Glomerular visceral epithelial cell (primary cell): Measurements from ENCODE around the gene RNGTT.
"Not testable (repeated sequence)": the region's sequence is repeated elsewhere in the genome, so short reads cannot be mapped to it uniquely, and the experiment has no call there.

Experiments
- DNase-seq: peaks from one replicate; pipeline ENCODE4 v3.0.0-alpha.2; 2016; ENCODE audit errors: extremely low spot score

RNGTT gene

DNA sequence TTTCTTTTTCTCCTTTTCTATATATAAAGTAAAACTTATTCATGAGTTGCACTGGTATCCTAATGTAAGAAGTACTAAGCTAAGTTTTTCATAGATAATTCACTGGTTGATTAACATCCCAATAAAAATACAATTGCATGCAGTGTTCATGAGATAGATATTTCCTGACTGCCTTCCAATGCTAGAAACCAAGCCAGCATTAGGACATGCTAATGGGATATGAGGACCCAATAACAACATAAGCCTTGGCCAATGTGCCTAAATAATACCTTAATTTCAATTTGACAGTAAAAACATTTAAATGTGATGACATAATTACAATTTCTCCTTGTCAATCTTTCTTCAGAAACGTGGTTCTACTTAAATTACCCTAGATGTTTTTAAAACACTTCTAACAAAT is 152.7 kb downstream of the RNGTT start:
- no peak for DNase-seq

DNA sequence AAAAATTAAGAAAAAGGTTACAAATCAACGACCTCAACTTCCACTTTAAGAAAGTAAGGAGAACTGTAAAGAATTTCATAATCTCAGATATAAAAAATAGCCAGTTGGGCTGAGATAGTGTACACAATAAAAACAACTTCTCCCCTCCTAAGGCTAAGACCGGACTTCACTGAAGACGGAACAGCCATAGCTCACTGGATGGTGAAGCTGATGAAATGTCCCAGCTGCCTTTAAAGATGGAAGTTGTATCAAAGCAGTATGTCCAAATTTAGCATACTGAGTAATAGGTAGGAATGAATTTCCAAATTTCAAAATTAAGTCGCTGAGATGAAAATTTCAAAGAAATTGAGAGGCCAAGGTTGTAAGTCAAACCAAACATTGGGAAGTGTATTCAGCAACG is 153.3 kb downstream of the RNGTT start:
- DNase-seq: no peak

DNA sequence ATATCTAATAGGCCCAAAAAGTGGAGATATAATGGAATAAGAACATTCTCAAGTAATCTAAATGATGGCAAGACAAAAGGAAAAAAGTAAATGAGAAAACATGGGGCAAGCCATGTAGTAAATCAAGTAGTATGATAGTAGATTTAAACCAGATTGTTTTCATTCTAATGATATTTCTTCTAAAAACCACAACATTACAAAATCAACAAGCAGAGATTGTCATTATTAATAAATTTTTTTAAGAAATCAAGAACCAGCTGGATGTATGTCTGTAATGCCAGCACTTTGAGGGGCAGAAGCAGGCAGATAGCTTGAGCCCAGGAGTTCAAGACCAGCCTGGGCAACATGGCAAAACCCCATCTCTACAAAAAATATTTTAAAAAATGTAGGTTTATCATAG is 155.0 kb downstream of the RNGTT start:
- no peak for DNase-seq

DNA sequence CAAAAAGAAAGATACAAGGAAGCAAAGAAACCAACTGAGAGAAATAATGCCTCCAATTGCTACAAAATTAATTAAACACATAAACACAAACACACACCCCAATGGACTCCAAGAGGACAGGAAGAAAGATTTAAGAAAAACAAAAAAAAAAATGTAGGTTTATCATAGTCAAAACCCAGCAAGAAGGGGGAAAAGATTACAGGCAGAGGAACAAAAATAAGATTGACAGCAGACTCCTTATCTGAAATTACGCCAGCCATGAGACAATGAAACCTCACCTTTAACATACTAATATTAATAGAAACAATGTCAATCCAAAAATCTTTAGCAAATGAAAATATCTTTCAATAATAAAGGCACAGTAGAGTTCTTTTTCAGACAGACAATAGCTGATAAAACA is 155.8 kb downstream of the RNGTT start:
- no peak for DNase-seq

DNA sequence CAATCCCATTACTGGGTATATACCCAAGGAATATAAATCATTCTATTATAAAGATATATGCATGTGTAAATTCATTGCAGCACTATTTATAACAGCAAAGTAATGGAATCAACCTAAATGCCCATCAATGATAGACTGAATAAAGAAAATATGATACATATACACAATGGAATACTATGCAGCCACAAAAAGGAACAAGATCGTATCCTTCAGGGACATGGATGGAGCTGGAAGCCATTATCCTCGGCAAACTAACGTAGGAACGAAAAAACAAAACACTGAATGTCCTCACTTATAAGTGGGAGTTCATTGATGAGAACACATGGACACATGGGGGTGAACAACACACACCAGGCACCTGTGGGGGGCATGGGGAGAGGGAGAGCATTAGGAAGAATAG is 156.7 kb downstream of the RNGTT start:
- no peak for DNase-seq

DNA sequence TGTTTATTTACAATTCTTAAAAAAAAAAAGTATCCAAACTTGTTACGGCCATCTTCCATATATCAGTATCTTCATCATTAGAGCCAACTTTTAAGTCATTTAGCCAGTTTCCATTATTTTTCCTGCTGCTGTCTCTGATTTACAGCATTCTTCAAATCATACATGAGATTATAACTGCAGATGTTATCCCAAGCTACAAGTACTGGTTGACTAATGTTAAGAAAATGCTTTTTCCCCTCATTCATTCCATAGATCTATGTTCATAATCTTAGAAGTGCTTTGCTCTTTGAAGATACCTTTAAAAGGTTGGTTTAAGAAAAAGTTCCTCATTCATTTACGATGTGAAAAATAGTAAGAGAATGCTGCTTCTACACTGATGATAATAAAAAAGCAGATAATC is 158.7 kb downstream of the RNGTT start:
- no peak for DNase-seq

DNA sequence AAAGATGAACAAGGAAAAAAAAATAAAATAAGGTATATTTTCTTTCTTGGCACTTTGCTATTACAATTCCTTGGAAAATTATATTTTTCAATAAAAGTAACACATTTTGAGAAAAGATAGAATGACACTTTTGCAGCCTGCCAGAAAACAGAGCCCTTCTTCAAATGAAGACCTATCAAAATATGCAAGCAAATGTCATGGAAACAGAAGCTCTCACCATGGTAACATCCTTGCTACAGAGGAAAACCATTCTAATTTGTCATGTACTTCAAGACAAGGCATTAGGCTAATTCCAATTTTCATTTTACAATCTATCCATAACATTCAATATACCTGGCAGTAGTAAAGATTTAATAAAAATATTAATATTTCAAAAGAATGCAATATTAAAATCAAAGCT is 177.9 kb downstream of the RNGTT start:
- DNase-seq: no peak

DNA sequence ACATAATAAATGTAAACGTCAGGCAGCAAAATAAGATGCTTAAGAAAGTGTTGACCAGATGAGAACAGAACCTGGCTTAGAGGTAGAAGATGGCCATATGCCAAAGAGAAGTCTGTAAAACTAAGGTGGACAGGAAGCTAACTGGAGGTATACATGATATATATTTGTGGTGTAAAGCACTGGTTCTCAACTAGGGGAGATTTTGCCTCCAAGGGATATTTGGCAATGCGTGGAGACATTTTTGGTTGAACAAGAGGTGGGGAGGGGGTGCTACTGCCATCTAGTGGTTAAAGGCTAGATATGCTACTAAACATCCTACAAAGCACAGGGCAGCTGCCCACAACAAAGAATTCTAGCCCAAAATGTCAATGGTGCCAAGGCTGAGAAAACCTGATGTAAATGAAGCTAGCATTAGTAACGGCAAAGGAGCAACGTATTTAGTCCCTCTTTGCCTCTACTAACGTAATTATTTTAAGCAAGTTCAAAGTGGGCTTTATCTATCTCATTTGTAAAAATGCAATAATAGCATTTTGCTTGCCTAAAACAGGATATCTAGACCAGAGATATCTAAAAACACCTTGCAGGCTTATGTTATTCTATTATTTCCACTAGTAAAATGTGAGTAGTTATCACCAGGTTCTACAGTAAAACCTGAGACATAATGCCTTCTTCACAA is 182.6 kb downstream of the RNGTT start:
- DNase-seq: peak; percentile 71

DNA sequence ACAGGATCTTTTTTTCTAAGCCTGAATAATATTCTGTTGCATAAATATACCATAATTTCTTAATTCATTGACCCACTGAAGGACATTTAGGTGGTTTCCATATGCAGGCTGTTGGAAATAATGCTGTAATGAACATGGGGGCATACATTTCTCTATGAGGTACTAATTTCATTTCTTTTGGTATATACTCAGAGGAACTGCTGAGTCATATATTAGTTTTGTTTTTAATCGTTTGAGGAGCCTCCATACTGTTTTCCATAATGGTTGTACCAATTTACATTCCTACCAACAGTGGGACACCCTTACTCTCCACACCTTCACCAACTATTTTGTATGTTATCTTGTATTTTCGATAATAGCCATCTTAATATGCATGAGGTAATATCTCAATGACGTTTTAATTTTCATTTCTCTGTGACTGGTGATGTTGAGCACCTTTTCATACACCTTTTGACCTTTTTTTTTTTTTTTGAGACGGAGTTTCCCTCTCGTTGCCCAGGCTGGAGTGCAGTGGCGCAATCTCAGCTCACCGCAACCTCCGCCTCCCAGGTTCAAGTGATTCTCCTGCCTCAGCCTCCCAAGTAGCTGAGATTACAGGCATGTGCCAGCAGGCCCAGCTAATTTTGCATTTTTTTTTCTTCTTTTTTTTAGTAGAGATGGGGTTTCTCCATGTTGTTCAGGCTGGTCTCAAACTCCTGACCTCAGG is 187.4 kb downstream of the RNGTT start:
- no peak for DNase-seq

DNA sequence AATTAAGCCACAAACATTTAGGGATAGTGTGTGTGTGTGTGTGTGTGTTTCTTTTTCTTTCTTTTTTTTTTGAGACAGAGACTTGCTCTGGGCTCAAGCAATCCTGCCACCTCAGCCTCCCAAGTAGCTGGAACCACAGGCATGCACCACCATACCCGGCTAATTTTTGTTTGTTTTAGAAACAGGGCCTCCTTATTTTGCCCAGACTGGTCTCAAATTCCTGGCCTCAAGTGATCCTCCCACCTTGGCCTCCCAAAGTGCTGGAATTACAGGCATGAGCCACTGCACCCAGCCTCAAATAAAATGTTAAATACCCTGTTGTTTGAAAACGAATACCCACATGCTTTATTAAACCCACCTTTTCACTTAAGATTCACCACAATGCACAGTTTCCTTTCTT is 195.3 kb downstream of the RNGTT start:
- not testable (repeated sequence) for DNase-seq

DNA sequence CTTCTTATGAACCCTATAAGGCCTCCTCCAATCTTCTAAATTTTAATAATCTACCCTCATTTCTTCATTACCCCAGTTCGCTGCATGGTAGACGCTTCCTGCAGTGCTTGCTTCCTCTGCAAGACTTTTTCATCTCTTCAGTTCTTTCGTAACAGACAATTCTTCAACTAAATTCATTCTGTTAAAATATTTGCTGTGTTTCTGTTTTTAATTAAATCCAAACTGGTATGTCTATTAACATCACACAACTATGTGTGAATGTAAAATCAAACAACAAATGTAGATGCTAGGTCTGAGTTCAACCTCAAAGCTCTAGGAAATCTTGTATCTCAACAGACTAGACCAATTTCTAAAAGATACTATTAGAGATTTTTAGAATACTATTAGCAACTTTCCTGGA is 199.3 kb downstream of the RNGTT start:
- DNase-seq: no peak

DNA sequence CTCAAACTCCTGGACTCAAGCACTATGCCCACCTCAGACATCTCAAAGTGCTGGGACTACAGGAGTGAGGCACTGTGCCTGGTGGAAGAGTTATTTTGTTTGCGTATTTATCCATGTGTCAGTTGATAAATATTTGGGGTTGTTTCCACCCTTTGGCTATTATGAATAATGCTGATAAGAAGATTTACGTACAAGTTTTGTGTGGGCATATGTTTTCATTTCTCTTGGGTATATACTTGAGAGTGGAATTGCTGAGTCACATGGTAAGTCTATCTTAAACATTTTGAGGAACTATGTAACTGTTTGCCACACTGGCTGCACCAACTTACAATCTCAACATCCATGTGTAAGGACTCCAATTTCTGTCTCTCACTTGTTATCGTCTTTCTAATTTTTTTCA is 200.3 kb downstream of the RNGTT start:
- no peak for DNase-seq

DNA sequence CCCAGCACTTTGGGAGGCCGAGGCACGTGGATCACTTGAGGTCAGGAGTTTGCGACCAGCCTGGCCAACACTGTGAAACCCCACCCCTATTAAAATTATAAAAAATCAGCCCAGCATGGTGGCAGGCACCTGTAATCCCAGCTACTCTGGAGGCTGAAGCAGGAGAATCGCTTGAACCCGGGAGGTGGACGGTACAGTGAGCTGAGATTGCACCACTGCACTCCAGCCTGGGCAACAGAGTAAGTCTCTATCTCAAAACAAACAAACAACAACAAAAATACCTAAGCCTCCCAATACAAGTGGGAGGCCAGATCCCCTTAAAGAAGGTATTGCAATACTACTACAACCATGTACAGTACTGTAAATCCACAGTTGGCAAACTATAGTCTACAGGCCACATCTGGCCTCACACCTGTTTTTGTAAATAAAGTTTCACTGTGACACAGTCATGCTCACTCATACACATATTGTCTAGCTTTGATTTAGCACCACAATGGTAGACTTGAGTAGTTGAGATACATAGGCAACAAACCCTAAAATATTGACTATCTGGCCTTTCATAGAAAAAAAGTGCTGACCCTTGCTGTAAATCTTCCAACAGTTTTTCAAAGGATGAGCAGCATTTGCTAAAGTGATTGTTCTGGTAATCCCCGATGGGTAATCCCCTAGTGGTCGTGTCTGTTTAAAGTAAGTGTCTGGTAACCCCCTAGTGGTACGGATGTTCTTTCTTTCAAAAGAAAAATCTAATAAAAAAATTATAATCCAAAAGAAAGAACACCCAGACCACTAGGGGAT is 202.0 kb downstream of the RNGTT start:
- no peak for DNase-seq

DNA sequence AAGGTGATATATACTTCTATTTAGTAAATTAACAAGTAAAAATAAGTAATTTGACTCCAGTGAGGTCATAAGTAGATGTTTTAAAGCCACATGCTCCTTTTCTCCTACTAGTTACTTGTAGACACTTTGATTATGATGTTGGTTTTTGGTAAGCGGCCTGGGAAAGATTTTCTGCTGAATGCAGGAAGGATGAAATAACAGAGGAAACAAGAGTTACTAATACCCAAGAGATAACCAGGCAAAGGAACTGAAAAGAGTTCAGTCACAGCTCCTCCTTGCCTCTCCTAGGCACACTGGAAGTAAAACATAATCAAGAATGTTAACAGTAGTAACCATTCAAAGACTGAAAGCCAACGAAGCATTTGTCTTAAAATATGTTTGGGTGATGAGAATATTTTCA is 203.3 kb downstream of the RNGTT start:
- no peak for DNase-seq

DNA sequence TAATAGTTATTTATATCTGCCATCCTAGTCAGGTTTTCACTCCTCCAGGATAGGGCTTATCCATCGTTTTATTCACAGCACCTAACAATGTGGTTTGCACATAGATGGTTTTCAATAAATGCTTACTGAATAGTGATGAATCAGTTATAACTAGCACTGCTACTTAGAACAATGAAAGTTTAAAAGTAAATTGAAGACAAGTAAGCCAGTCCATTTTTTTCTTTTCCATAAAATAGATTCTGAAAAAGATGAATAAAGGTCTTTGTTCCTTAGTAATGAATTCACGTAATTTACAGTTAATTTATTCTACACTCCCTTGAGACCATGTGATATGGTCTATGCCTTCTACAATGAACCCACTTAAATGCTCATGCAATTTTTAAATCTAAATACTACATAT is 212.5 kb downstream of the RNGTT start:
- no peak for DNase-seq

DNA sequence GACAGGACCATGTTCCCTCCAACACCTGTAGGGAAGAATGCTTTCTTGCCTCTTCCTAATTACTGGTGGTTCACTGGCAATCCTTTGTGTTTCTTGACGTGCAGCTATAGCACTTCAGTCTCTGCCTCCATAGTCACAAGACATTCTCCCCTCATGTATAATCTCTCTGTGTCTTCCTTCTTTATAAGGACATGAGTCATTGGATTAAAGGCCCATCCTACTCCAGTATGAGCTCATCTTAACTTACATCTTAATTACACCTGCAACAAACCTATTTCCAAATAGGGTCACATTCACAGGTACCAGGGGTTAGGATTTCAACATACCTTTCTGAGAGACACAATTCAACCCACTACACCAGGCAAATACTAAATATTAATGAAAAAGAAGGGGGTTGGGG is 213.6 kb downstream of the RNGTT start:
- DNase-seq: no peak

DNA sequence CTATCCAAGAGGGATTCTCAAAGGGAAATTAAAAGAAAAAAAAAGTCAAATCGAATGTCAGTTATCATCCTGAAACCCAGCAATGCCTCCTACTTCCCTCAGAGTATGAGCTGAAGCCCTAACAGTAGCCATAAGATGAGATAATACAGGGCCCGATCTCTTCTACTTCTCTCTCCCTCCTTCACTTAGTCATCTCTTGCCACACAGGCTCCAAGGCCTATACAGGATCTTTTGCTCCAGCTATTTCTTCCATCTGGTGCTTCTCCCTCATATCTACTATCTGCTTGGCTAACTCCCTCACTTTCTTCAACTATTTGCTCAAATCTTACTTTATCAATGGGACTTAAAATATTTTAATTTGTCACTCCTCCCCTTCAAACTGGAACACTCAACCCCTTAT is 215.3 kb downstream of the RNGTT start:
- no peak for DNase-seq

DNA sequence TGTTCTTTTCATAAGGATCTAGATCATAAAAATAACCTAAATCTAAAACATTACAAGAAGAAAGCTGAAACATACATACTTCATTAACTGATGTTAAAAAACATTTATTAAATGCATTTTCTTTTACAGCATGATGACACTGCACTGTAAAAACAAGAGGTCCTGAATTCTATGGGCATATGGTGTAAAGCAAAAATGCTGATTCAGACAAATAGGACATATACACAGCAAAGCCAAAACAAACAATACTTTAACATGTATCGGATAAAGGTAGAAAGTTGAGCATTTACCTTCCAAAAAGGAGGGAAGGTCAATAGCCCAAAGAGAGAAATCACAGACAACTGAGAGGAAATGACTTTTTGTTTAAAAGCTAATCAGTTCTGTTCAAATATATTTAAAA is 221.5 kb downstream of the RNGTT start:
- DNase-seq: no peak

DNA sequence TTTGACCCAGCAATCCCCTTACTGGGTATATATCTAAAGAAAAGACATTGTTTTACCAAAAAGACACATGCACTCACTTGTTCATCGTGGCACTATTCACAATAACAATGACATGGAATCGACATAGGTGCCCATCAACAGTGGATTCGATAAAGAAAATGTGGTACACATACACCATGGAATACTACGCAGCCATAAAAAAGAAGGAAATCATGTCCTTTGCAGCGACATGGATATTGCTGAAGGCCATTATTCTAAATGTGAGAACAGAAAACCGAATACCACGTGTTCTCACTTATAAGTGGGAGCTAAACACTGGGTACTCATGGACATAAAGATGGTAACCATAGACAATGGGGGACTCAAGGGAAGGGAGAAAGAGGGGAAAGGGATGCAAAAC is 222.3 kb downstream of the RNGTT start:
- DNase-seq: no peak

DNA sequence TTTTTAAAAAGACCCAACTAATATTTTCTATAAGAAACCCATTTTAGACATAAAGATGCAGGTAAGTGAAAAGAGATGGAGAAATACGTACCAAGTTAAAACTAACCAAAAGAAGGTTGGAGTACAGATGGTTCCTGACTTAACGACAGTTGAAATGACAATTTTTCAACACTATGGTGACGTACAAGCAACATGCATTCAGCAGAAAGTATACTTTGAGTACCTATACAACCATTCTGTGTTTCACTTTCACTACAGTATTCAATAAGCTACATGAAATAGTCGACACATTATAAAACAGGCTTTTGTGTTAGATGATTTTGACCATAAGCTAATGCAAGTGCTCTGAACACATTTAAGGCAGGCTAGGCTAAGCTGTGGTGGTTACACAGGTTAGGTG is 228.9 kb downstream of the RNGTT start:
- no peak for DNase-seq

DNA sequence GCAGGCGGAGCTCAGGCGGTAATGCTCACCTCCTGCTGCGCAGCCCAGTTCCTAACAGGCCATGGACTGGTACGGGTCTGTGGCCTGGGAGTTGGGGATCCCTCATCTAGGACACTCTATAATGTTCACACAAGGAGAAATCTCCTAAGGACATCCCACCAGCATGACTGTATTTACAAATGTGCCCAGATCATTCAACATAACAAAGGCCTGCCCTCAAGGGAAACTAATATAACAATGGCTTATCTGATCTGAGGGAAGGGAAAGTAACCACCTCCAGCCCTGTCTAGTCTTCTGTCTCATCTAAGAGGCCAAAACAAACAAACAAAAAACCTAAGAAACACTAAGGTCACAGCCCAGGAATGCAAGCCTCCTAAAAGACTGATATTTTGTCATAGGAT is 232.8 kb downstream of the RNGTT start:
- DNase-seq: no peak

DNA sequence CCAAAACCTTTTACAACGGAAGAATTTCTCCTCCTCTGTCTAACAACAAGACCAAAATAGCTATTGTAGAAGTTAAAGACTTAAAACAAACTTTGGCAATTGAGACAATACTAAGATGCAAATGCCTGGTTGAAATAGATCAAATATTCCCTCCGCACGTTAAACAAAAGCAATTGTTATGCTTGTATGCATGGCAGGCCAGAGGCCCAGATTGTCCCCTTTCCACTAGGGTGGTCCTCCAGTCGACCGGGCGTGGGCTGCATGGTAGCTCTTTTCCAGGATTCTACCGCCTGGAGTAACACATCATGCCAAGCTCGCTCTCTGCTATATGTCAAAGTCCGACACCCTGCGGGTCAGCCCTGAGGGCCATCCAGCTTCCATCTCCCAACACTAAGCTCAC is 234.7 kb downstream of the RNGTT start:
- DNase-seq: no peak

DNA sequence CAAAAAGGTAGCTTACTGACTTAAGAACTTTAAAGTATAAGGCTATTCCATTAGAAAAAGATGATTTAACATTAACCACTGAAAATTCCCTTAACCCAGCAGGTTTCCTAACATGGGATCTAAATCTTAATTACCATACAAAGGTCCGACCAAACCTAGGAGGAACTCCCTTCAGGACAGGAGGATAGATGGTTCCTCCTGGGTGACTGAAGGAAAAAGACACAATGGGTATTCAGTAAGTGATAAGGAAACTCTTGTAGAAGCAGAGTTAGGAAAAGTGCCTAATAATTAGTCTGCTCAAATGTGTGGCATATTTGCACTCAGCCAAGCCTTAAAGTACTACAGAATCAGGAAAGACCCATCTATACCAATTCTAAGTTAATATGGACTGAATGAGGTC is 237.0 kb downstream of the RNGTT start:
- DNase-seq: not testable (repeated sequence)
